ENCODE results near the gene RAI14.

The RAI14 gene

GRCh38 chr5:34867660-34868059 lies 211.5 kb downstream of the RAI14 start:
- Mint-ChIP-seq H3K9me3 (no peaks in the 10 kb centered on the region), H3K36me3 (no peaks in the 10 kb centered on the region), H3K4me1 (no peaks in the 10 kb centered on the region), H3K27me3 (no peaks in the 10 kb centered on the region), H3K4me3 (no peak overlapping the region), H3K27ac (no peak overlapping the region)

- Mint-ChIP-seq H3K9me3 (no peaks in the 10 kb centered on the region), H3K4me3 (no peak overlapping the region), H3K27ac (no peak overlapping the region), H3K27me3 (no peaks in the 10 kb centered on the region), H3K36me3 (no peaks in the 10 kb centered on the region), H3K4me1 (no peaks in the 10 kb centered on the region)
These were observed 212.7 kb downstream of the RAI14 start for GRCh38 chr5:34868791-34869190.

GRCh38 chr5:34869256-34869655 lies 213.1 kb downstream of the RAI14 start:
- Mint-ChIP-seq H3K4me1 (no peaks in the 10 kb centered on the region), H3K9me3 (no peaks in the 10 kb centered on the region), H3K36me3 (no peaks in the 10 kb centered on the region), H3K27me3 (no peaks in the 10 kb centered on the region), H3K27ac (no peak overlapping the region), H3K4me3 (no peak overlapping the region)

- H3K27ac Mint-ChIP-seq, result no peak overlapping the region
- H3K9me3 Mint-ChIP-seq, result no peaks in the 10 kb centered on the region
- H3K4me1 Mint-ChIP-seq, result no peaks in the 10 kb centered on the region
- no peak overlapping the region for H3K4me3 Mint-ChIP-seq
- no peaks in the 10 kb centered on the region for H3K36me3 Mint-ChIP-seq
- no peaks in the 10 kb centered on the region for H3K27me3 Mint-ChIP-seq
These were observed 214.3 kb downstream of the RAI14 start for GRCh38 chr5:34870382-34870781.

GRCh38 chr5:34876275-34876674 lies 220.1 kb downstream of the RAI14 start:
- Mint-ChIP-seq H3K27me3 (no peaks in the 10 kb centered on the region), H3K4me1 (no peaks in the 10 kb centered on the region), H3K27ac (no peak overlapping the region), H3K36me3 (no peaks in the 10 kb centered on the region), H3K4me3 (no peak overlapping the region), H3K9me3 (no peaks in the 10 kb centered on the region)

GRCh38 chr5:34881246-34881645 lies 225.1 kb downstream of the RAI14 start:
- Mint-ChIP-seq H3K9me3 (no peaks in the 10 kb centered on the region), H3K27ac (no peak overlapping the region), H3K27me3 (no peaks in the 10 kb centered on the region), H3K36me3 (no peaks in the 10 kb centered on the region), H3K4me1 (no peaks in the 10 kb centered on the region), H3K4me3 (no peak overlapping the region)
